GM18498 (cell line): ENCODE data around the gene SLC22A25.
"Not testable (repeated sequence)": the region's sequence is repeated elsewhere in the genome, so short reads cannot be mapped to it uniquely, and the experiment has no call there.

Experiments
- ATAC-seq: cut with Tn5 transposase; IDR thresholded peaks from one replicate; pipeline ENCODE4 v1.9.1; 2021; ENCODE audit warnings: mild to moderate bottlenecking, moderate library complexity; ENCODE audit not compliant: unreplicated experiment

Gene SLC22A25

GRCh38 chr11:63235471-63236461 is 7.6 kb downstream of the SLC22A25 start:
- not testable (repeated sequence) for ATAC-seq

- ATAC-seq = no peak
These were observed 13.6 kb downstream of the SLC22A25 start for GRCh38 chr11:63229815-63230214.

GRCh38 chr11:63227521-63228107 is 15.8 kb downstream of the SLC22A25 start:
- no peak for ATAC-seq

GRCh38 chr11:63226488-63227114 is 16.8 kb downstream of the SLC22A25 start:
- ATAC-seq = no peak

- ATAC-seq = no peak
These were observed 29.3 kb downstream of the SLC22A25 start for GRCh38 chr11:63214093-63214492.

GRCh38 chr11:63212742-63213141 is 30.7 kb downstream of the SLC22A25 start:
- no peak for ATAC-seq

- no peak for ATAC-seq
These were observed 33.3 kb downstream of the SLC22A25 start for GRCh38 chr11:63210111-63210510.
